ENCODE measurements around the gene CCDC110.
A peak's percentile ranks its signal among the peaks of the same experiment; 100 is the strongest.

The CCDC110 gene

GRCh38 chr4:185470501-185471195 is 885 bp downstream of the CCDC110 start:
- peak in 1 of 2 experiments; percentile 29 for DNase-seq

- DNase-seq = no peak
Measured at GRCh38 chr4:185469580-185470154, 1.9 kb downstream of the CCDC110 start.

GRCh38 chr4:185468999-185469398 is 2.5 kb downstream of the CCDC110 start:
- no peak for DNase-seq

- DNase-seq = no peak
Measured at GRCh38 chr4:185467991-185468390, 3.5 kb downstream of the CCDC110 start.

- DNase-seq = no peak
Measured at GRCh38 chr4:185467101-185467500, 4.4 kb downstream of the CCDC110 start.

GRCh38 chr4:185465707-185466106 is 5.8 kb downstream of the CCDC110 start:
- no peak for DNase-seq

GRCh38 chr4:185464887-185465286 is 6.6 kb downstream of the CCDC110 start:
- DNase-seq = no peak

GRCh38 chr4:185464183-185464582 is 7.3 kb downstream of the CCDC110 start:
- DNase-seq = no peak

GRCh38 chr4:185463541-185463940 is 8.0 kb downstream of the CCDC110 start:
- no peak for DNase-seq

GRCh38 chr4:185461565-185461964 is 10.0 kb downstream of the CCDC110 start:
- DNase-seq = no peak

- DNase-seq = no peak
Measured at GRCh38 chr4:185457136-185457535, 14.4 kb downstream of the CCDC110 start.

GRCh38 chr4:185456131-185456530 is 15.4 kb downstream of the CCDC110 start:
- no peak for DNase-seq

- DNase-seq = no peak
Measured at GRCh38 chr4:185445209-185445608, 26.3 kb downstream of the CCDC110 start.

- DNase-seq = no peak
Measured at GRCh38 chr4:185441479-185441878, 30.1 kb downstream of the CCDC110 start.

GRCh38 chr4:185437809-185438208 is 33.7 kb downstream of the CCDC110 start:
- DNase-seq = no peak

- no peak for DNase-seq
Measured at GRCh38 chr4:185435466-185435865, 36.1 kb downstream of the CCDC110 start.

GRCh38 chr4:185429660-185430059 is 41.9 kb downstream of the CCDC110 start:
- no peak for DNase-seq

- DNase-seq = no peak
Measured at GRCh38 chr4:185426960-185427688, 44.4 kb downstream of the CCDC110 start.

GRCh38 chr4:185425647-185426352 is 45.7 kb downstream of the CCDC110 start, which contains the start of gene UFSP2:
UFSP2 (minus strand) TSS chr4:185425964; CDS start chr4:185425868, 96 bp downstream.
- peak; percentile 69 to 82 for DNase-seq

GRCh38 chr4:185424905-185425646 is 46.5 kb downstream of the CCDC110 start:
- no peak for DNase-seq

- DNase-seq = no peak
Measured at GRCh38 chr4:185421366-185422124, 50.0 kb downstream of the CCDC110 start.

- no peak for DNase-seq
Measured at GRCh38 chr4:185416955-185417354, 54.6 kb downstream of the CCDC110 start.
